HepG2 (cell line): ENCODE results near the gene CDHR5. TPM values are rescaled to one million over a fixed set of nuclear protein-coding genes. Genes with fewer than 3 reads are reported as not detected.

Source experiments
- ATAC-seq: fragments of 200-7000 bp; cut with Tn5 transposase; 3 replicates; pipeline ENCODE4 v1.9.1; 2020; ENCODE audit warnings: mild to moderate bottlenecking, moderate library complexity
- BruUV-seq: library from RNA; stranded (reverse); fragments of 400-500 nt; replicated peaks from 2 replicates; lab custom pipeline; 2021; lab: Mats Ljungman, UMichigan
- CTCF ChIA-PET: fragments of 300-600 bp; formaldehyde crosslinking; extraction: SDS; loops from one replicate; lab custom pipeline; 2021; ENCODE audit warnings: low total read pairs, inconsistent platforms, low intra/inter-chr PET ratio; lab: Yijun Ruan, JAX
- POLR2A ChIA-PET: fragments of 350-600 bp; sonication (Branson Sonifier 250); formaldehyde crosslinking; loops from one replicate; lab custom pipeline; 2020; ENCODE audit warnings: antibody characterized with exemption, inconsistent platforms; lab: Yijun Ruan, JAX
- DNase-seq: peaks from one replicate; pipeline ENCODE4 v3.0.0-alpha.2; 2015; ENCODE audit warnings: low spot score
- FAIRE-seq: peaks from 3 replicates; lab custom pipeline; 2011; peaks lifted over from hg19 to GRCh38; lab: Jason Lieb, UNC
- H2AFZ ChIP-seq: one replicate; pipeline ENCODE4 v1.6.1; 2011; ENCODE audit warnings: low read length, inconsistent platforms
- H3K27ac ChIP-seq: fragments of 300-600 bp; 3 replicates; pipeline ENCODE4 v1.8.0; 2011; ENCODE audit warnings: mixed run types, mild to moderate bottlenecking, mixed read lengths, low read length, inconsistent platforms; ENCODE audit not compliant: insufficient read depth; ENCODE audit errors: extremely low read length
- H3K27me3 ChIP-seq, 2 experiments: fragments of 200-600 bp in 1 of 2; 2 replicates in 1 of 2; 3 replicates in 1 of 2; pipeline versions ENCODE4 v1.6.0 to v1.8.0; 2011; ENCODE audit warnings: low read length in 2 of 2, mild to moderate bottlenecking in 2 of 2, moderate library complexity in 2 of 2, inconsistent platforms in 1 of 2; ENCODE audit not compliant: insufficient read depth in 2 of 2, control insufficient read depth in 1 of 2
- H3K36me3 ChIP-seq, 2 experiments: fragments of 200-600 bp in 1 of 2; replicated peaks in 1 of 2; 2 replicates in 1 of 2; 3 replicates in 1 of 2; pipeline versions ENCODE4 v1.5.1 to v1.8.0; 2011; ENCODE audit warnings: low read length in 2 of 2, inconsistent platforms in 1 of 2; ENCODE audit not compliant: insufficient read depth in 2 of 2, control insufficient read depth in 1 of 2
- H3K4me1 ChIP-seq: 2 replicates; pipeline ENCODE4 v1.5.1; 2012; ENCODE audit warnings: low read length, inconsistent platforms; ENCODE audit not compliant: insufficient read depth
- H3K4me2 ChIP-seq: 2 replicates; pipeline ENCODE4 v1.6.0; 2011; ENCODE audit warnings: low read depth, low read length, inconsistent platforms
- H3K4me3 ChIP-seq, 3 experiments: fragments of 200-600 bp in 1 of 3; sonication (generic), shearing (Covaris generic) in 1 of 3; replicated peaks in 1 of 3; 2 replicates each; pipeline ENCODE4 v1.5.1; 2011 to 2016; ENCODE audit warnings: low read length in 3 of 3, inconsistent platforms in 2 of 3, low read depth in 2 of 3, mild to moderate bottlenecking in 2 of 3, control low read depth in 1 of 3, mixed read lengths in 1 of 3; ENCODE audit not compliant: insufficient read depth in 1 of 3
- H3K79me2 ChIP-seq: one replicate; pipeline ENCODE4 v1.6.1; 2011; ENCODE audit warnings: low read length, inconsistent platforms; ENCODE audit not compliant: insufficient read depth
- H3K9ac ChIP-seq: 2 replicates; pipeline ENCODE4 v1.6.0; 2011; ENCODE audit warnings: mild to moderate bottlenecking, low read depth, low read length, inconsistent platforms; ENCODE audit not compliant: insufficient read depth
- H3K9me3 ChIP-seq: 2 replicates; pipeline ENCODE4 v1.5.1; 2012; ENCODE audit warnings: mild to moderate bottlenecking, low read length
- H4K20me1 ChIP-seq: 2 replicates; pipeline ENCODE4 v1.6.0; 2011; ENCODE audit warnings: inconsistent platforms, mild to moderate bottlenecking, low read length, moderate library complexity; ENCODE audit not compliant: insufficient read depth
- CHD2 ChIP-seq: IDR thresholded peaks from 2 replicates; pipeline ENCODE4 v1.6.1; 2011; ENCODE audit warnings: low read depth, low read length, improper control_type of control experiment
- CREB1 ChIP-seq, 2 experiments: fragments of 450-650 bp in 1 of 2; IDR thresholded peaks; 2 replicates each; pipeline ENCODE4 v1.6.1; 2016 to 2017; ENCODE audit warnings: control low read depth in 1 of 2, mild to moderate bottlenecking in 1 of 2, missing compliant biosample characterization in 1 of 2, missing genetic modification characterization in 1 of 2
- ELF3 ChIP-seq: IDR thresholded peaks from 2 replicates; pipeline ENCODE4 v1.6.1; 2016; ENCODE audit warnings: missing genetic modification reagents, missing compliant biosample characterization
- GPN1 ChIP-seq: sonication (generic); formaldehyde crosslinking; IDR thresholded peaks from 2 replicates; pipeline ENCODE4 v1.5.1; 2020; ENCODE audit warnings: missing genetic modification reagents, borderline replicate concordance
- PPARG ChIP-seq: conservative IDR thresholded peaks from 2 replicates; pipeline ENCODE4 v1.6.1; 2016; ENCODE audit warnings: missing biosample characterization, missing genetic modification reagents
- RBM22 ChIP-seq: fragments of 200-400 bp; formaldehyde crosslinking; optimal IDR thresholded peaks from 2 replicates; pipeline ENCODE3; 2017; ENCODE audit warnings: mild to moderate bottlenecking, low read length, moderate library complexity
- RELA ChIP-seq: sonication (generic); formaldehyde crosslinking; IDR thresholded peaks from 2 replicates; pipeline ENCODE4 v1.4.0; 2020; ENCODE audit warnings: missing genetic modification reagents
- REXO4 ChIP-seq: sonication (generic); formaldehyde crosslinking; IDR thresholded peaks from 2 replicates; pipeline ENCODE4 v1.8.0; 2022; ENCODE audit warnings: missing genetic modification reagents, mild to moderate bottlenecking, borderline replicate concordance
- SP1 ChIP-seq, 2 experiments: fragments of 450-650 bp in 1 of 2; sonication (generic) in 1 of 2; formaldehyde crosslinking in 1 of 2; IDR thresholded peaks; 2 replicates each; pipeline versions ENCODE4 v1.4.0 to v1.6.1; 2016 to 2020; ENCODE audit warnings: missing genetic modification reagents in 1 of 2
- SRY ChIP-seq: sonication (generic); formaldehyde crosslinking; IDR thresholded peaks from 2 replicates; pipeline ENCODE4 v1.8.0; 2022; ENCODE audit warnings: mild to moderate bottlenecking, missing genetic modification reagents
- ZFP36 ChIP-seq: fragments of 150-350 bp; IDR thresholded peaks from 2 replicates; pipeline ENCODE4 v1.6.1; 2018; ENCODE audit warnings: borderline replicate concordance, low read length, low read depth; ENCODE audit not compliant: partially characterized antibody
- ZNF101 ChIP-seq: sonication (generic); formaldehyde crosslinking; IDR thresholded peaks from 2 replicates; pipeline ENCODE4 v1.4.0; 2020; ENCODE audit warnings: mild to moderate bottlenecking, low read depth, missing genetic modification reagents, borderline replicate concordance
- ZNF12 ChIP-seq: sonication (generic); formaldehyde crosslinking; IDR thresholded peaks from 2 replicates; pipeline ENCODE4 v1.5.0; 2020; ENCODE audit warnings: missing genetic modification reagents
- ZNF124 ChIP-seq: sonication (generic); formaldehyde crosslinking; IDR thresholded peaks from 2 replicates; pipeline ENCODE4 v1.4.0; 2020; ENCODE audit warnings: missing genetic modification reagents
- ZNF510 ChIP-seq: sonication (generic); formaldehyde crosslinking; IDR thresholded peaks from 2 replicates; pipeline ENCODE4 v1.4.0; 2020; ENCODE audit warnings: low read depth, mild to moderate bottlenecking, missing genetic modification reagents
- ZNF879 ChIP-seq: sonication (generic); formaldehyde crosslinking; IDR thresholded peaks from 2 replicates; pipeline ENCODE4 v1.8.1; 2023; ENCODE audit warnings: missing genetic modification reagents
- WGBS: methylation state at CpG from one replicate; pipeline ENCODE4 v1.1.6; 2017; ENCODE audit warnings: low lambda C conversion rate; 5-methylcytosine and 5-hydroxymethylcytosine counted together
- in situ Hi-C: cut with HindIII; loops from 2 replicates; pipeline ENCODE4 v1.10.0; 2017; ENCODE audit warnings: low pct_unique_long_range_greater_than_20kb; ENCODE audit not compliant: extremely low pct_ligation_motif_present
- intact Hi-C: fragments of 100-400 bp; cut with micrococcal nuclease; formaldehyde crosslinking; loops from one replicate; pipeline ENCODE4 v1.10.0; 2022; ENCODE audit not compliant: unreplicated experiment
- polyA plus RNA-seq, 8 experiments: library from polyadenylated mRNA; depleted of rRNA in 3 of 8; stranded (reverse) in 7 of 8; unstranded in 1 of 8; fragments of >200 nt; fragmentation: Illumina TruSeq in 4 of 8; extraction: Trizol in 4 of 8; gene quantifications; 2 replicates each; pipeline versions ENCODE4 v1.2.1 to v1.2.3, GENCODE V29; 2011 to 2016; ENCODE audit warnings: low read depth in 4 of 8, missing spikeins in 1 of 8, mixed read lengths in 1 of 8; ENCODE audit not compliant: insufficient read depth in 1 of 8
- total RNA-seq, 5 experiments: library from RNA; depleted of rRNA; stranded (reverse); fragments of >200 nt; fragmentation: Illumina TruSeq; extraction: Trizol; gene quantifications; 2 replicates each; pipeline ENCODE4 v1.2.3, GENCODE V29; 2016; ENCODE audit warnings: low read depth in 1 of 5
- TF ChIP-seq, protein P1 (sequence below): sonication (generic); formaldehyde crosslinking; IDR thresholded peaks from 2 replicates; pipeline ENCODE4 v1.5.1; 2020; ENCODE audit warnings: missing genetic modification reagents, mild to moderate bottlenecking, borderline replicate concordance
- TF ChIP-seq, protein P2 (sequence below): sonication (generic); formaldehyde crosslinking; IDR thresholded peaks from 2 replicates; pipeline ENCODE4 v1.8.0; 2022; ENCODE audit warnings: low read depth, missing genetic modification reagents
- TF ChIP-seq, protein P3 (sequence below): sonication (generic); formaldehyde crosslinking; IDR thresholded peaks from 2 replicates; pipeline ENCODE4 v1.5.0; 2020; ENCODE audit warnings: missing genetic modification reagents

The CDHR5 gene
- total and polyA plus RNA-seq, 2 of the 13 experiments (the other 11 are each of a cell fraction or from before 2014, with no cell fraction given) = 0.46 to 0.71 TPM

DNA sequence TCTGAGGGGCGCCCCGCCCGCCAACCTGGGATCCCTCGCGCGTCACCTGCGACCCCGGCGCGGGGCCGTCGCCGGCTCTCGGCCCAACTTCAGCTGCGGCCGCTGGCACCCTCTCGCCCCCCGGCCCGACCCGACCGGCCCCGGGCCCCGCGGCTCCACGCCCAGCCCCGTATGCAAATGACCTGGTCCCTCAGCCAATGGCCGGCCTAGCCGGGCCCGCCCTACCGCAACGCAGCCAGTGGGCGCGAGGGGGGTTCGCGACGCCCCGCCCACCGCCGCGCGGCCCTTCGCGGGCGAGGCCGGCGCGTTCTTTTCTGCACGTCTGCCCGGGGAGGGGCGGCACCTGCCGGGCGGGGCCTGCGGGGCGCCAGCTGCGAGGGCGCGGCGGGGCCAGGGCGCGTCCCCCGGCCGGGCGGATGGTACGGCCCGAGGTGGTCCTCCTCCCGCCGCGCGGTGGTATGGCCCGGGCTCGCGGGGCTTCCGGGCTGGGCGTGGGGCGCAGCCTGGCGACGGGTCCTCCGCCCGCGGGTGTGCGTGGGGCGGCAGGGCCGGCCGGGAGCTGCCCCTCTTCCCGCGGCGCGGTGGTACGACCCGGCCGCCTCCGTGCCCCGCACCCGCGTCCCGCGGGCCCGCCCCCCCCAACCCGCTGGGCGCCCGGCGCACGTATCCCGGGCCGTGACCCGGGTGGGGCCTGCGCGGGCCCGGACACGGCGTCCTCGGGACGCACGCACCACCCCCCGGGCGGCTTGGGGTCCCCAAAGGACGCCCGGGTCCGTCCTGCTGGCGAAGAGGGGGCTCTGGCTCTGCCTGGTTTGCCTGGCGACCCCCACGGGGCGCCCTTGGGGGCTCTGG is 56.2 kb downstream of the CDHR5 start:
- peak overlapping the region; percentile 78 for H3K27ac ChIP-seq
- no CpG with 5 or more reads among the region's 123 CpGs for WGBS
- H4K20me1 ChIP-seq = peaks cover 25% of the 10 kb centered on the region; the same call in 1 of the 2 replicates
- peak; percentile 83 for ATAC-seq
- peaks cover 0 to 2% of the 10 kb centered on the region in 2 experiments; a peak in 3 of 5 replicates for H3K36me3 ChIP-seq
- in situ Hi-C loops = no loop called here
- DNase-seq = peak; percentile 87
- H3K4me3 ChIP-seq = peak overlapping the region; percentile 75 to 97 (median 96)
- H3K79me2 ChIP-seq = peaks cover 16% of the 10 kb centered on the region
- no peaks in the 10 kb centered on the region; a peak in 2 of 5 replicates for H3K27me3 ChIP-seq
- BruUV-seq = no TSS peak
- CTCF ChIA-PET = no interaction called here
- FAIRE-seq = peak; percentile 79
- H3K9me3 ChIP-seq = no peaks in the 10 kb centered on the region
- intact Hi-C loops = no loop called here
- H3K9ac ChIP-seq = peak overlapping the region; percentile 86
- POLR2A ChIA-PET = interaction anchor here (0.8 to 2.9 kb wide), 8 partner anchors 7 to 251 kb away, joined by 3 to 18 read pairs (median 4); partner anchors contain the start of genes HRAS, LMNTD2 and RNH1
- H3K4me2 ChIP-seq = peak overlapping the region; percentile 94
- H2AFZ ChIP-seq = no peak overlapping the region
- peaks cover 70% of the 10 kb centered on the region for H3K4me1 ChIP-seq
- TF ChIP-seq CREB1 (IDR thresholded peaks at IDR 0.05) = peak; percentile 26; the same call in 1 of the 2 replicates
- TF ChIP-seq CREB1 (CRISPR knock-in tag; IDR thresholded peaks at IDR 0.05) = no peak
- no peak for TF ChIP-seq REXO4 (CRISPR knock-in tag)
- 0 out of 2 replicates have a peak, but pooled peaks have one; percentile 1 for TF ChIP-seq SRY (CRISPR knock-in tag)
- TF ChIP-seq ZNF124 = no peak
- TF ChIP-seq SP1 (IDR thresholded peaks at IDR 0.05) = no peak
- TF ChIP-seq SP1 (CRISPR knock-in tag; IDR thresholded peaks at IDR 0.05) = peak; percentile 88
- TF ChIP-seq, protein P1, sequence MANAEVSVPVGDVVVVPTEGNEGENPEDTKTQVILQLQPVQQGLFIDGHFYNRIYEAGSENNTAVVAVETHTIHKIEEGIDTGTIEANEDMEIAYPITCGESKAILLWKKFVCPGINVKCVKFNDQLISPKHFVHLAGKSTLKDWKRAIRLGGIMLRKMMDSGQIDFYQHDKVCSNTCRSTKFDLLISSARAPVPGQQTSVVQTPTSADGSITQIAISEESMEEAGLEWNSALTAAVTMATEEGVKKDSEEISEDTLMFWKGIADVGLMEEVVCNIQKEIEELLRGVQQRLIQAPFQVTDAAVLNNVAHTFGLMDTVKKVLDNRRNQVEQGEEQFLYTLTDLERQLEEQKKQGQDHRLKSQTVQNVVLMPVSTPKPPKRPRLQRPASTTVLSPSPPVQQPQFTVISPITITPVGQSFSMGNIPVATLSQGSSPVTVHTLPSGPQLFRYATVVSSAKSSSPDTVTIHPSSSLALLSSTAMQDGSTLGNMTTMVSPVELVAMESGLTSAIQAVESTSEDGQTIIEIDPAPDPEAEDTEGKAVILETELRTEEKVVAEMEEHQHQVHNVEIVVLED (CRISPR knock-in tag) = peak; percentile 41; the same call in 1 of the 2 replicates
- peak; percentile 33; the same call in 1 of the 2 replicates for TF ChIP-seq ZNF879 (CRISPR knock-in tag)
- TF ChIP-seq, protein P2, sequence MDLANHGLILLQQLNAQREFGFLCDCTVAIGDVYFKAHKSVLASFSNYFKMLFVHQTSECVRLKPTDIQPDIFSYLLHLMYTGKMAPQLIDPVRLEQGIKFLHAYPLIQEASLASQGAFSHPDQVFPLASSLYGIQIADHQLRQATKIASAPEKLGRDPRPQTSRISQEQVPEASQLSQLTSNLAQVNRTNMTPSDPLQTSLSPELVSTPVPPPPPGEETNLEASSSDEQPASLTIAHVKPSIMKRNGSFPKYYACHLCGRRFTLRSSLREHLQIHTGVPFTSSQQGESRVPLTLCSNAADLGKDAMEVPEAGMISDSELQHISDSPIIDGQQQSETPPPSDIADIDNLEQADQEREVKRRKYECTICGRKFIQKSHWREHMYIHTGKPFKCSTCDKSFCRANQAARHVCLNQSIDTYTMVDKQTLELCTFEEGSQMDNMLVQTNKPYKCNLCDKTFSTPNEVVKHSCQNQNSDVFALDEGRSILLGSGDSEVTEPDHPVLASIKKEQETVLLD = peak; percentile 59
- TF ChIP-seq, protein P3, sequence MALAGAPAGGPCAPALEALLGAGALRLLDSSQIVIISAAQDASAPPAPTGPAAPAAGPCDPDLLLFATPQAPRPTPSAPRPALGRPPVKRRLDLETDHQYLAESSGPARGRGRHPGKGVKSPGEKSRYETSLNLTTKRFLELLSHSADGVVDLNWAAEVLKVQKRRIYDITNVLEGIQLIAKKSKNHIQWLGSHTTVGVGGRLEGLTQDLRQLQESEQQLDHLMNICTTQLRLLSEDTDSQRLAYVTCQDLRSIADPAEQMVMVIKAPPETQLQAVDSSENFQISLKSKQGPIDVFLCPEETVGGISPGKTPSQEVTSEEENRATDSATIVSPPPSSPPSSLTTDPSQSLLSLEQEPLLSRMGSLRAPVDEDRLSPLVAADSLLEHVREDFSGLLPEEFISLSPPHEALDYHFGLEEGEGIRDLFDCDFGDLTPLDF (CRISPR knock-in tag) = peak; percentile 25; the same call in 1 of the 2 replicates
- TF ChIP-seq ZNF101 = 0 out of 2 replicates have a peak, but pooled peaks have one; percentile 29
- TF ChIP-seq GPN1 (CRISPR knock-in tag) = no peak
- TF ChIP-seq ZFP36 = no peak
- TF ChIP-seq CHD2 = no peak
- TF ChIP-seq RBM22 = no peak
- TF ChIP-seq ZNF12 (CRISPR knock-in tag) = no peak
- 0 out of 2 replicates have a peak, but pooled peaks have one; percentile 4 for TF ChIP-seq ZNF510
- no peak for TF ChIP-seq RELA
- peak; percentile 13; the same call in 1 of the 2 replicates for TF ChIP-seq ELF3 (CRISPR knock-in tag)
- TF ChIP-seq PPARG (CRISPR knock-in tag) = 0 out of 2 replicates have a peak, but pooled peaks have one; percentile 1
